NT2/D1 (cell line): ENCODE results near the gene WTAP.

ENCODE experiments used
- SUZ12 ChIP-seq: IDR thresholded peaks from 2 replicates; pipeline ENCODE4 v1.6.1; 2011; ENCODE audit not compliant: insufficient read length, insufficient read depth; ENCODE audit errors: extremely low read depth
- YY1 ChIP-seq: IDR thresholded peaks from 2 replicates; pipeline ENCODE4 v1.6.1; 2011; ENCODE audit not compliant: insufficient read length, insufficient read depth
- ZNF274 ChIP-seq: IDR thresholded peaks from 2 replicates; pipeline ENCODE4 v1.6.1; 2011; ENCODE audit warnings: mild to moderate bottlenecking, low read depth, low read length

- TF ChIP-seq ZNF274 (no peak), YY1 (no peak), SUZ12 (no peak)
These were observed 575 bp downstream of the WTAP start for GRCh38 chr6:159727717-159728445.
